ENCODE measurements around the gene UTP3.

Gene UTP3

DNA sequence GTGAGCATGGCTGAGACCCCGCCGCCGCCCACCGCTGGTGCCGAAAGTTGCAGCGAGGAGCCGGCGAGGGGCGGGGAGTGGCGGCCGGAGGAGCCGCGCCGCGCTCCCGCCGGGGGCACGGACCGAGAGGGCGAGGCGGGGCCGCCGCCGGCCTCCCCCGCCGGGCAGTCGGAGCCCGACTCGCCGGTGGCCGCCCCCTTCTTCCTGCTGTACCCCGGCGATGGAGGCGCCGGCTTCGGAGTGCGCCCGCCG, 16.5 kb downstream of the UTP3 start:
- H3K4me3 ChIP-seq (ENCODE audit: low read depth in 1 of 2, low read length in 2 of 2): peak overlapping the region; percentile 84 to 85
- H3K36me3 ChIP-seq (ENCODE audit: control insufficient read depth in 1 of 2, insufficient read depth in 2 of 2, low read length in 2 of 2): no peaks in the 10 kb centered on the region
- H3K27ac ChIP-seq (ENCODE audit: low read depth, low read length): peak overlapping the region; percentile 81
- H3K9me3 ChIP-seq (ENCODE audit: control insufficient read depth in 1 of 2, low read length in 2 of 2): no peaks in the 10 kb centered on the region
- peaks cover 20 to 22% of the 10 kb centered on the region in 2 donors for H3K4me1 ChIP-seq (ENCODE audit: control insufficient read depth in 1 of 2, insufficient read depth in 2 of 2, low read length in 2 of 2)
- no peaks in the 10 kb centered on the region for H3K27me3 ChIP-seq (ENCODE audit: control insufficient read depth in 1 of 2, insufficient read depth in 2 of 2, low read length in 2 of 2)
- H3K9ac ChIP-seq (ENCODE audit: low read depth in 1 of 2, low read length in 2 of 2): peak overlapping the region; percentile 77 to 82

DNA sequence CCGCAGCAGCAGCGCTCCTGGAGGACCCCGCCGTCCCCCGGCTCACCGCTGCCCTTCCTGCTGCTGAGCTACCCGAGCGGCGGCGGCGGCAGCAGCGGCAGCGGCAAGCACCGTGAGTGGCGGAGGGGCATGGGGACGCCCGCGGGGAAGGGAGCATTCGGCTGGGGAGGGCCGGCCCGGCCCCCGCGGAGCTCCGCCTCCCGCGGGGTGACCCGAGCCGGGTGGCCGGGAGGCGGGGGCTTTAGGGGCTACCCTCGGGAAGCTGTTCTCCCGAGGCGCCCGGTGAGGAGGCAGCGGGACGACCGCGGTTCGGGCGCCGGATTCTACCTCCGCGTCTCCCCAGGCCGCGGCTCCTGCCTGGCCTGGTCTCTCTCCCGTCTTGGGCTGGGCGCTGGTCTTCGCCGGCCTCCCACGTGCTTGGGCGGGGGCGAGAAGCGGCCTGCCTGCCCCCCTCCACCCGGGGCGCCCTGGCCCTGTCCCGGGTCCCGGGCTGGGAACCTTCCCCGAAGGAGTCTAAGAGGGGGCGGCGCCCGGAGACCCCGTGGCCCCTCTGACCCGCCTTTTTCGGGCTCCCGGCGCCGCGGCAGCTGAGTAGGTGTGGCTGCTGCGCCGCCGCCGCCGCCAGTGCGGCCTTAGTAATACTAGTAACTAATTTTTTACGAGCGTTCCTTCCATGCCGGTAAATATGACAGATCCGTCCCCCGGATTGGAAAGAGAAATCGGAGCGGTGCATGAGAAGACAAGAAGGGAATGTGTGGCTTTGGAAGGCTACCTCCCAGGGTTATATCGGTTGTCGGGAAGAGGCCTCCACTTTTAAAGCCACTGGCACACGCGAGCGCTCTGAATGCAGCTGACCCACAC, 17.1 kb downstream of the UTP3 start:
- peak overlapping the region; percentile 81 for H3K27ac ChIP-seq (ENCODE audit: low read depth, low read length)
- no peaks in the 10 kb centered on the region for H3K9me3 ChIP-seq (ENCODE audit: control insufficient read depth in 1 of 2, low read length in 2 of 2)
- H3K9ac ChIP-seq (ENCODE audit: low read depth in 1 of 2, low read length in 2 of 2): peak overlapping the region; percentile 77 to 82
- H3K27me3 ChIP-seq (ENCODE audit: control insufficient read depth in 1 of 2, insufficient read depth in 2 of 2, low read length in 2 of 2): no peaks in the 10 kb centered on the region
- no peaks in the 10 kb centered on the region for H3K36me3 ChIP-seq (ENCODE audit: control insufficient read depth in 1 of 2, insufficient read depth in 2 of 2, low read length in 2 of 2)
- peak overlapping the region; percentile 84 to 85 for H3K4me3 ChIP-seq (ENCODE audit: low read depth in 1 of 2, low read length in 2 of 2)
- H3K4me1 ChIP-seq (ENCODE audit: control insufficient read depth in 1 of 2, insufficient read depth in 2 of 2, low read length in 2 of 2): peaks cover 20 to 22% of the 10 kb centered on the region in 2 donors

DNA sequence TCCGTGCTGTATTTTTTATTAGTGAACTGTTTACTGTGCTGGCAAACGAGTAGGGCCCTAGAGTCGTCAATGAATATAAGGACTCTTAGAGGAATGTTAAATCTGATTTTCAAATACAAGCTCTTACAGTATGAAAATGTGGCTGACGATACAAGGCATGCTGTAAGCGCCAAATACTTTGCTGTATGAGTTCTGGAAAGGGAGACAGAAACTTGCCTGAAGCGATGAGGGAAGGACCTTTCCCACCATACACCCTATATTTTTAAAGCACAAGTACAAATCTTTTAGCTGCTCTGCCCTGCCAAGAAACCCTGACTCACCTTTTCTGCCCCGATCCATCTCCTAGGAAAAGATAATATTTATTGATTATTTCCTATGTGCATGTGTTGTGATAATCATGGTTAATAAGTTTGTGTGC, 17.7 kb downstream of the UTP3 start:
- H3K36me3 ChIP-seq (ENCODE audit: control insufficient read depth in 1 of 2, insufficient read depth in 2 of 2, low read length in 2 of 2): no peaks in the 10 kb centered on the region
- no peaks in the 10 kb centered on the region for H3K27me3 ChIP-seq (ENCODE audit: control insufficient read depth in 1 of 2, insufficient read depth in 2 of 2, low read length in 2 of 2)
- H3K4me3 ChIP-seq (ENCODE audit: low read depth in 1 of 2, low read length in 2 of 2): peak overlapping the region; percentile 84 to 85
- peak overlapping the region; percentile 77 to 82 for H3K9ac ChIP-seq (ENCODE audit: low read depth in 1 of 2, low read length in 2 of 2)
- no peaks in the 10 kb centered on the region for H3K9me3 ChIP-seq (ENCODE audit: control insufficient read depth in 1 of 2, low read length in 2 of 2)
- H3K27ac ChIP-seq (ENCODE audit: low read depth, low read length): peak overlapping the region; percentile 81
- peaks cover 20 to 22% of the 10 kb centered on the region in 2 donors for H3K4me1 ChIP-seq (ENCODE audit: control insufficient read depth in 1 of 2, insufficient read depth in 2 of 2, low read length in 2 of 2)

DNA sequence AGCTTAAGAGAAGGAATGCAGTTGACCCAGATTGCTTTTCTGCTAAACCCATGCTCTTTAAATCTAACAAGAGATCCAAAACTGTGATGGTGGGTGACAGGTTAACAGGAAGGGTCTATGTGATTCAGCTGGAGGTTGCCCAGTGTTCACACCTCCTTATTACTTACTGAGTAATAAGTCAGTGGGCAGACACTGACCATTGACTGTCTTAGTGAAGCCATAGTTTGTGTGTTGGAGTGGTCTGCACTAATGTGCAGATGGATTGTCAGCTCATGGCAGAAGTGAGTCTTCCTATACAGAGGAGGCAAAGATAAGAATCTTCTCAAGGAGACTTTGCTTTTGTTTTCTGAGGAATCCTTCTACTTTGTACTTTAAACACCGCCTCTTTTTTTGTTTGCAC, 18.2 kb downstream of the UTP3 start:
- H3K27ac ChIP-seq (ENCODE audit: low read depth, low read length): no peak overlapping the region
- no peaks in the 10 kb centered on the region for H3K9me3 ChIP-seq (ENCODE audit: control insufficient read depth in 1 of 2, low read length in 2 of 2)
- no peaks in the 10 kb centered on the region for H3K27me3 ChIP-seq (ENCODE audit: control insufficient read depth in 1 of 2, insufficient read depth in 2 of 2, low read length in 2 of 2)
- H3K4me3 ChIP-seq (ENCODE audit: low read depth in 1 of 2, low read length in 2 of 2): peak overlapping the region; percentile 84 to 85
- H3K4me1 ChIP-seq (ENCODE audit: control insufficient read depth in 1 of 2, insufficient read depth in 2 of 2, low read length in 2 of 2): peaks cover 20 to 24% of the 10 kb centered on the region in 2 donors
- H3K36me3 ChIP-seq (ENCODE audit: control insufficient read depth in 1 of 2, insufficient read depth in 2 of 2, low read length in 2 of 2): no peaks in the 10 kb centered on the region
- H3K9ac ChIP-seq (ENCODE audit: low read depth in 1 of 2, low read length in 2 of 2): peak overlapping the region in 1 of 2 donors; percentile 82

DNA sequence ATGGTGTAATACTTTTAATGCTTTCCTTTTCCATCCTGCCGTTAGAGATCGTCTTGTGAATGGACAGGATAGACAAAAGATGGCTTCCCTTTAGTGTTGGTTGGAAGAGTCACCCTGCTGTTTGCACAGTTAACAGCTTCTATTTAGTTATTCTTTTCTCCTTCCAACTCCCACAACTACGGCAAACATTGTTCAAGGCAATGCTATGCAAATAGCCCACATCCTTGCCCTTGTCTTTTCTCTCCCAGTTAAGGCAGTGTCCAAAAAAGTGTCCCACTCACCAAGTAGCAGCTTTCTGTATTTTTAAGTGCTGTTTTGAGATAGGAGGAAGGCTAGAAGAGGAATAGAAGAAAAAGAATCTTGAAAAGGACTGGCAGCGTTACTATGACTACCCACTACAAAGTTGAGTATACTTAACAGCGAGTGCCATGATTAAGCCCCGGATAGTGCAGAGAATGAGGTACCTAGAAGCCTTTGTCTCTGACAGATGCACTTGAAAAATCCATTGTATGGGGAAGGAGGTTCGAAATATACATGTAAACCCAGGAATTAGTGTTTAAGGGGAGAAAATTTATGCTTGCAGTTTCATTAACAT, 21.4 kb downstream of the UTP3 start:
- Histone ChIP-seq H3K27ac (ENCODE audit: low read depth, low read length) (no peak overlapping the region), H3K4me1 (ENCODE audit: control insufficient read depth in 1 of 2, insufficient read depth in 2 of 2, low read length in 2 of 2) (peaks cover 30 to 31% of the 10 kb centered on the region in 2 donors), H3K27me3 (ENCODE audit: control insufficient read depth in 1 of 2, insufficient read depth in 2 of 2, low read length in 2 of 2) (no peaks in the 10 kb centered on the region), H3K4me3 (ENCODE audit: low read depth in 1 of 2, low read length in 2 of 2) (no peak overlapping the region), H3K9ac (ENCODE audit: low read depth in 1 of 2, low read length in 2 of 2) (no peak overlapping the region), H3K36me3 (ENCODE audit: control insufficient read depth in 1 of 2, insufficient read depth in 2 of 2, low read length in 2 of 2) (no peaks in the 10 kb centered on the region), H3K9me3 (ENCODE audit: control insufficient read depth in 1 of 2, low read length in 2 of 2) (no peaks in the 10 kb centered on the region)

DNA sequence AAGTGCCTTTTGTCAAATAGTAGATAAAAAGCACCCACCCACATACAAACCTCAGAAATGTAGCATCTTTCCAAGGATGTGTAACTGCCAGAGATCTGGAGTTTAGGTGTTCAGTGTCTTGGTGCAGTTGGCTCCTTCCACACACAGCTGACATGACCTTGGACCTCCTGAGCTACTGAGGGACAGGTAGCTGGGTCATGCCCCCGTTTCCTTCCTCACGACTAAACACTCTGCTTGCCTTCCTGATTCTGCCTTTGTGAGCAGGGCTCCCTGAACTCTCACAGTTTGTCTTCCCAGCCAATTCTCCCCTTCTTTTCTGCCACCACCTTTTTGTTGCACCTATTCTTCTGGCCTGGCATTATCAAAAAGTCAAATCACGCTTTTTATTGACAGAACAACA, 23.3 kb downstream of the UTP3 start:
- Histone ChIP-seq H3K27ac (ENCODE audit: low read depth, low read length) (no peak overlapping the region), H3K9ac (ENCODE audit: low read depth in 1 of 2, low read length in 2 of 2) (no peak overlapping the region), H3K9me3 (ENCODE audit: control insufficient read depth in 1 of 2, low read length in 2 of 2) (no peaks in the 10 kb centered on the region), H3K4me3 (ENCODE audit: low read depth in 1 of 2, low read length in 2 of 2) (no peak overlapping the region), H3K36me3 (ENCODE audit: control insufficient read depth in 1 of 2, insufficient read depth in 2 of 2, low read length in 2 of 2) (no peaks in the 10 kb centered on the region), H3K27me3 (ENCODE audit: control insufficient read depth in 1 of 2, insufficient read depth in 2 of 2, low read length in 2 of 2) (no peaks in the 10 kb centered on the region), H3K4me1 (ENCODE audit: control insufficient read depth in 1 of 2, insufficient read depth in 2 of 2, low read length in 2 of 2) (peaks cover 21 to 29% of the 10 kb centered on the region in 2 donors)

DNA sequence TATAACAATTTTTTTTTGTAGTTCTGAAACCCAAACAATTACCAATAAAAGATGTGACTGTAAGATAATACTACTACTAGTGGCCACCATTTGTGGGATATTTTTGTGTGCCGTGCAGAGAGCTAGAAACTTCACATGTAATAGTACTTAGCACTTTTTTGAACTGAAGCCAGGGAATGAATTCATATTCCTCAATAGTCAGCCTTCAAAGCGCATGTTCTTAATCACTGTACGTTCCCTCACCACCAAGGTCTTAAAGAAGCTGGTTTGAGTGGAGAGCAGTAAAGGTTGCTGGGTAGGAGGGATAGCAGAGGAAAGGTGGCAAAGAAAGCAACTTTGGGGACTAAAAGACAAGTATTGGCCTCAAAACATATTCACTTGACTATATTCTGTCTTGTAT, 23.8 kb downstream of the UTP3 start:
- peaks cover 17 to 24% of the 10 kb centered on the region in 2 donors for H3K4me1 ChIP-seq (ENCODE audit: control insufficient read depth in 1 of 2, insufficient read depth in 2 of 2, low read length in 2 of 2)
- no peaks in the 10 kb centered on the region for H3K27me3 ChIP-seq (ENCODE audit: control insufficient read depth in 1 of 2, insufficient read depth in 2 of 2, low read length in 2 of 2)
- no peaks in the 10 kb centered on the region for H3K36me3 ChIP-seq (ENCODE audit: control insufficient read depth in 1 of 2, insufficient read depth in 2 of 2, low read length in 2 of 2)
- no peak overlapping the region for H3K4me3 ChIP-seq (ENCODE audit: low read depth in 1 of 2, low read length in 2 of 2)
- no peak overlapping the region for H3K27ac ChIP-seq (ENCODE audit: low read depth, low read length)
- H3K9me3 ChIP-seq (ENCODE audit: control insufficient read depth in 1 of 2, low read length in 2 of 2): no peaks in the 10 kb centered on the region
- H3K9ac ChIP-seq (ENCODE audit: low read depth in 1 of 2, low read length in 2 of 2): no peak overlapping the region

DNA sequence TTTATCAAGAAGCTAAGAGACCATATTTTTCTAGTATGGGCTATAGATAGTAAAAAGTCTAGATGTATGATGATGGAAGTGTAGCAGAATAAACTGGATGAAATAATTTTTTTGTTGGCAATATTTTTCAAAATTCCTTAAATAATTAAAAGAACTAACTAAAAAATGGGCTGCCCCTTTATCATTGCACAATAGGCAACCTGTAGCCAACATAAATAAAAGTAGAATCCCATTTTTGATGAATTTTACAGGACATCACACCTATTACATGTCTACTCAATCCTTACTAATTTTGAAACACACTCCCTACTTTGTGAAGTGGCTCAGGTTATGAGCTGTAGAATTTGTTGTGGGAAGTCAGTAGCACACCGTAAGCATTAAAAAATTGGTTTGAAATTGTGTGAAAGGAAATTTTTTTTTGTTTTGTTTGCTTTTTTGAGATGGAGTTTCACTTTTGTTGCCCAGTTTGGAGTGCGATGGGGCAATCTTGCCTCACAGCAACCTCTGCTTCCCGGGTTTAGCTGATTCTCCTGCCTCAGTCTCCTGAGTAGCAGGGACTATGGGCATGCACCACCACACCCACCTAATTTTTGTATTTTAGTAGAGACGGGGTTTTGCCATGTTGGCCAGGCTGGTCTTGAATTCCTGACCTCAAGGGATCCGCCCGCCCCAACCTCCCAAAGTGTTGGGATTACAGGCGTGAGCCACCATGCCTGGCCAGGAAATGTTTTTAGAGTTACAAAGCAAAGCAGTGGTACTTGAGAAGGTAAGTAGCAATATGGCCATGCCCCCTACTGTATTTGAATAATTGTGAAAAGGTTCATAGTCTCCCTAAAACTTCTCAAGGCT, 24.5 kb downstream of the UTP3 start:
- H3K27ac ChIP-seq (ENCODE audit: low read depth, low read length): peak overlapping the region; percentile 14
- no peaks in the 10 kb centered on the region for H3K27me3 ChIP-seq (ENCODE audit: control insufficient read depth in 1 of 2, insufficient read depth in 2 of 2, low read length in 2 of 2)
- H3K4me3 ChIP-seq (ENCODE audit: low read depth in 1 of 2, low read length in 2 of 2): no peak overlapping the region
- peaks cover 17 to 21% of the 10 kb centered on the region in 2 donors for H3K4me1 ChIP-seq (ENCODE audit: control insufficient read depth in 1 of 2, insufficient read depth in 2 of 2, low read length in 2 of 2)
- no peaks in the 10 kb centered on the region for H3K9me3 ChIP-seq (ENCODE audit: control insufficient read depth in 1 of 2, low read length in 2 of 2)
- no peaks in the 10 kb centered on the region for H3K36me3 ChIP-seq (ENCODE audit: control insufficient read depth in 1 of 2, insufficient read depth in 2 of 2, low read length in 2 of 2)
- no peak overlapping the region for H3K9ac ChIP-seq (ENCODE audit: low read depth in 1 of 2, low read length in 2 of 2)

DNA sequence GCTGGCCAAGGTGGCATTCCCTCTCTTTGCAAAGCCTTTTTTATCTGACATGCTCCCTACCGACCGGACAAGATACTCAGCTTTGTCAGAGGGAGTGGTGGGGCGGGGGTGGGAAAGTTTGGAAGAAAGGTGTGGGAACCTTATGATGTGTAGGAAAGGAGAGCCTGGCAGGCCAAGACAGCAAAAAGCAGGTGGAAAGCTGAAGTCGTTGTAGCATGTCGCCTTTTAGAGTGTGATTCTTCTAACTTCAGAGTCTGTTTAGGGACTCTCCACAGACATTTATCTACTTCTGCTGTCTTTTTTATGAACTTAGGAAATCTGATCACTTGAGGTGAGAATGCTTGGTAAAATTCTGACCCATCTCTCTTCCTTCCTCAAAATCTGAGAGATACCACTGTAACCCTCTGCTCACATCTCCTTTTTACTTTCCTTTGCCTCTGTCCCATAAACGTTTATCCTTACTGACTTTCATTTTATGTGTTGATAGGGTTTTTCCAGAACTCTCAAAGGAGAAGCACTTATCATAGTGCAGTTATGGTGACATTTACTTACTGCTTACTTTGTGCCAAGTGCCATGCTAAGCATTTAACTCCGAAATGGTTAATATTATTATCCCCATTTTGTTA, 25.2 kb downstream of the UTP3 start:
- H3K27ac ChIP-seq (ENCODE audit: low read depth, low read length): peak overlapping the region; percentile 14
- H3K4me3 ChIP-seq (ENCODE audit: low read depth in 1 of 2, low read length in 2 of 2): no peak overlapping the region
- H3K9ac ChIP-seq (ENCODE audit: low read depth in 1 of 2, low read length in 2 of 2): no peak overlapping the region
- H3K9me3 ChIP-seq (ENCODE audit: control insufficient read depth in 1 of 2, low read length in 2 of 2): no peaks in the 10 kb centered on the region
- no peaks in the 10 kb centered on the region for H3K27me3 ChIP-seq (ENCODE audit: control insufficient read depth in 1 of 2, insufficient read depth in 2 of 2, low read length in 2 of 2)
- H3K4me1 ChIP-seq (ENCODE audit: control insufficient read depth in 1 of 2, insufficient read depth in 2 of 2, low read length in 2 of 2): peaks cover 17 to 21% of the 10 kb centered on the region in 2 donors
- no peaks in the 10 kb centered on the region for H3K36me3 ChIP-seq (ENCODE audit: control insufficient read depth in 1 of 2, insufficient read depth in 2 of 2, low read length in 2 of 2)

Data from duodenal mucosa (tissue), 2 donors.